Brain microvascular endothelial cell (primary cell): ENCODE measurements around the gene HOXA6.

Experiments used
- DNase-seq: peaks from one replicate; pipeline ENCODE4 v3.0.0-alpha.2; 2020
- H3K27ac ChIP-seq: fragments of 250-450 bp; sonication (Bioruptor Pico); 2 replicates; pipeline ENCODE4 v1.5.1; 2020; ENCODE audit warnings: mild to moderate bottlenecking, moderate library complexity
- H3K27me3 ChIP-seq: fragments of 250-450 bp; sonication (Bioruptor Pico); replicated peaks from 2 replicates; pipeline ENCODE4 v1.5.1; 2020; ENCODE audit warnings: mild to moderate bottlenecking
- H3K36me3 ChIP-seq: fragments of 250-450 bp; sonication (Bioruptor Pico); replicated peaks from 2 replicates; pipeline ENCODE4 v1.5.1; 2020; ENCODE audit warnings: mild to moderate bottlenecking
- H3K4me3 ChIP-seq: 2 replicates; pipeline ENCODE4 v1.5.1; 2011; ENCODE audit warnings: low read depth, mild to moderate bottlenecking, control low read depth, low read length, moderate library complexity
- in situ Hi-C: cut with HindIII; loops from 2 replicates; pipeline ENCODE4 v1.10.0; 2017; ENCODE audit warnings: low sequenced_read_pairs, low pct_ligation_motif_present
- TF ChIP-seq, protein P1 (sequence below): IDR thresholded peaks from 2 replicates; pipeline ENCODE4 v1.5.1; 2011; ENCODE audit warnings: low read depth, mild to moderate bottlenecking, moderate library complexity, low read length, control low read depth, inconsistent platforms; ENCODE audit errors: missing control alignments

Gene HOXA6

DNA sequence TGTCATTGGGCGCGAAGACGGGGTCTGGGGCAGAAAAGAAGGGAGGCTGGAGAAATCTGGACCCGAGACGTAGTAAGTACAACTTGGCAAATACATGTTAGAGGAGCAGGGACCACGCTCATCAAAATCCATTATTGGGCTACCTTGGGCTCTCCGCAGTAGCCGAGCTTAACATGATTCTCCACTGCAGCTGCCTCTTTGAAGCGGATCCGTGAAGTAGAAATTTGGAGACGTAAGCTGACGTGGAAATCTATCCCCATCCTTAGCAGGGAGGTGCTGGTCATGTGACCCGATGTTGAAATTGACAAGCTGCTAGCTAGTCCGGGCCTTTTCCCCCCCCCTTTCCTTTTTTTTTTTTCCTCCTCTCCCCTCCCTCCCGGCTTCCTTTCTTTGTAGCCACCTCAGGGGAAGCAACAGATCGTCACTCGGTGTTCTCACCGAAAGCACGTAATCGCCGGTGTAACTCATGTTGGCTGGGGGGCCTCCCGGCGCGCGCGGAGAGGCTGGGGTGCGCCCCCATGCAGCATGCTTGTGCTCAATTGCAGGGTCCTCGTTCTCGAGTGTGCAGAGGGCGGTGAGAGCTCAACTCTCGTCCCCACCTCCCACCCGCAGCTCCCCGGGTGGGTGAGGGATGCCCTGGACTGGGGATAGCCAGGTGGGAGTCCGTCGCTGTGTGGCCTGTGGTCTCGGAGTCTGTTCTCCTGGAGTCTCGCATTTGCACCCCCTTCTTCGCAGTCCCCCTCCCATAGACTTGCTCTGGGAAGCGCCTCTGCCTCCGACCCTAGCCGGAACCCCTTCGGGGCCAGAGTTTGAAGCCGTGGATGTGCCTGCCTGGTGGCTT lies 37.7 kb upstream of the HOXA6 start, which contains the start of gene HOXA11:
HOXA11 (minus strand) TSS at position 220 of the 841 bp plus-strand sequence; CDS start at position 132, 88 bp downstream.
- no peak within 1 kb of the TSS for H3K27ac ChIP-seq
- no peaks in the 10 kb centered on the region for H3K36me3 ChIP-seq
- peaks cover 94% of the 10 kb centered on the region for H3K27me3 ChIP-seq
- in situ Hi-C loops, result no loop called here
- TF ChIP-seq, protein P1, sequence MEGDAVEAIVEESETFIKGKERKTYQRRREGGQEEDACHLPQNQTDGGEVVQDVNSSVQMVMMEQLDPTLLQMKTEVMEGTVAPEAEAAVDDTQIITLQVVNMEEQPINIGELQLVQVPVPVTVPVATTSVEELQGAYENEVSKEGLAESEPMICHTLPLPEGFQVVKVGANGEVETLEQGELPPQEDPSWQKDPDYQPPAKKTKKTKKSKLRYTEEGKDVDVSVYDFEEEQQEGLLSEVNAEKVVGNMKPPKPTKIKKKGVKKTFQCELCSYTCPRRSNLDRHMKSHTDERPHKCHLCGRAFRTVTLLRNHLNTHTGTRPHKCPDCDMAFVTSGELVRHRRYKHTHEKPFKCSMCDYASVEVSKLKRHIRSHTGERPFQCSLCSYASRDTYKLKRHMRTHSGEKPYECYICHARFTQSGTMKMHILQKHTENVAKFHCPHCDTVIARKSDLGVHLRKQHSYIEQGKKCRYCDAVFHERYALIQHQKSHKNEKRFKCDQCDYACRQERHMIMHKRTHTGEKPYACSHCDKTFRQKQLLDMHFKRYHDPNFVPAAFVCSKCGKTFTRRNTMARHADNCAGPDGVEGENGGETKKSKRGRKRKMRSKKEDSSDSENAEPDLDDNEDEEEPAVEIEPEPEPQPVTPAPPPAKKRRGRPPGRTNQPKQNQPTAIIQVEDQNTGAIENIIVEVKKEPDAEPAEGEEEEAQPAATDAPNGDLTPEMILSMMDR, result no peak
- no peak within 1 kb of the TSS for H3K4me3 ChIP-seq
- no peak for DNase-seq

DNA sequence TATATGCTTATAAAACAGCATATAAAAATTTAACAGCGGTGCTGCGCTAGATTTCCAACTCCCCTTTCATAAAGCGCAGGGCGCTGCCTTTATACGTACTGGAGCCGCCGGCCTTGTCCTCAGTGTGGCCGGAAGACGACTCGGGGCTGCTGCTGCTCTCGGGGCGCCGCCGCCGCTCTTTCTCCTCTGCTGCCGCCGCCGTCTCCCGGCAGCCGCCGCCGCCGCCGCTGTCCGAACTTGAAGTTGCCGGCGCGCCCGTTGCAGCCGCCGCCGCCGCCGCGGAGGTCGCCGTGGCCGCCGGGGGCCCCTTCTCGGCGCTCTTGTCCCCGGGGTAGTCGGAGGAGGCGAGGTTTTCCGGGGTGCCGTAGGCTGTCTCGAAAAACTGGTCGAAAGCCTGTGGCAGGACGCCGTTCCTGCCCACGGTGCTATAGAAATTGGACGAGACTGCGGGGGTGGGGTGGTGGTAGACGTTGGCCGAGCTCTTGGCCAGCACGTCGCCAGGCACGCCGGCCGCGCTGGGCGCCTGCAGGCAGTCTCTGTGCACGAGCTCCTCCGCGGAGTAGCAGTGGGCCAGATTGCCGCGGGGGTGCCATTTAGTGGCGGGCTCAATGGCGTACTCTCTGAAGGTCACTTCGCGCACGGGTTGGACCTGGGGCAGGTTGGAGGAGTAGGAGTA lies 36.9 kb upstream of the HOXA6 start:
- peaks cover 93% of the 10 kb centered on the region for H3K27me3 ChIP-seq
- no peaks in the 10 kb centered on the region for H3K36me3 ChIP-seq
- no peak overlapping the region for H3K27ac ChIP-seq
- in situ Hi-C loops, result no loop called here
- TF ChIP-seq, protein P1, result no peak
- no peak overlapping the region for H3K4me3 ChIP-seq
- no peak for DNase-seq

DNA sequence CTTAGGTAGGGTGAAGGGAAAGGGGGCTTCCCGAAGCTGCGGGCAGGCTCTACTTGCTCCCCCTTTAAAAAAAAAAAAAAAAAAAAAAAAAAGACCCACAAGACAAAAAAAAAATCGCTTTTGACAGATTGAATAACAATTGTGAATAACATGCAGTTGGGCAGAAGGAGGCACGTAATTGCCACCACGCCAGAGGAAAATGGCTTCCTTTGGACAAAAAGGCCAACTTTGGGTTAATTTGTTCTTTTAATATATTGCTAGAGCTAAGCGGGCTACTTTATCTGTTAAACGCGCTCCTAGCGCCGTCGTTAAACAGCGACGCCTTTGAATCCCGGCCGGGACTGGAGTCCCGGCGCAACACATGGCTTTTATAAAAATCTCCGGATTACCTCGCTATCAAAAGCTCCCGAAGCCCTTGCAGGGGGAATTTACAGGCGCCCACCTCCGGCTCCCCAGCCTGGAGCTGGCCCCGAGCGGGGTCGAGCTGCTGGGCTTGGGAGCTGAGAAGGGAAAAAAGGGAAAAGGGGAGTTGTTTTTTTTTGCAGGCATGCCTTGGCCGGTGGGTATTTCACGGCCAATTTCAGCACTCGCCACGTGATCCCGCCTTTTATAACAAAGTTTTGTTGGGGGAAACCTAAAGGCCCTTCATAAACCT lies 36.2 kb upstream of the HOXA6 start:
- Histone ChIP-seq H3K36me3 (no peaks in the 10 kb centered on the region), H3K4me3 (no peak overlapping the region), H3K27ac (no peak overlapping the region), H3K27me3 (peaks cover 91% of the 10 kb centered on the region)
- TF ChIP-seq, protein P1, result no peak
- in situ Hi-C loops, result no loop called here
- no peak for DNase-seq

DNA sequence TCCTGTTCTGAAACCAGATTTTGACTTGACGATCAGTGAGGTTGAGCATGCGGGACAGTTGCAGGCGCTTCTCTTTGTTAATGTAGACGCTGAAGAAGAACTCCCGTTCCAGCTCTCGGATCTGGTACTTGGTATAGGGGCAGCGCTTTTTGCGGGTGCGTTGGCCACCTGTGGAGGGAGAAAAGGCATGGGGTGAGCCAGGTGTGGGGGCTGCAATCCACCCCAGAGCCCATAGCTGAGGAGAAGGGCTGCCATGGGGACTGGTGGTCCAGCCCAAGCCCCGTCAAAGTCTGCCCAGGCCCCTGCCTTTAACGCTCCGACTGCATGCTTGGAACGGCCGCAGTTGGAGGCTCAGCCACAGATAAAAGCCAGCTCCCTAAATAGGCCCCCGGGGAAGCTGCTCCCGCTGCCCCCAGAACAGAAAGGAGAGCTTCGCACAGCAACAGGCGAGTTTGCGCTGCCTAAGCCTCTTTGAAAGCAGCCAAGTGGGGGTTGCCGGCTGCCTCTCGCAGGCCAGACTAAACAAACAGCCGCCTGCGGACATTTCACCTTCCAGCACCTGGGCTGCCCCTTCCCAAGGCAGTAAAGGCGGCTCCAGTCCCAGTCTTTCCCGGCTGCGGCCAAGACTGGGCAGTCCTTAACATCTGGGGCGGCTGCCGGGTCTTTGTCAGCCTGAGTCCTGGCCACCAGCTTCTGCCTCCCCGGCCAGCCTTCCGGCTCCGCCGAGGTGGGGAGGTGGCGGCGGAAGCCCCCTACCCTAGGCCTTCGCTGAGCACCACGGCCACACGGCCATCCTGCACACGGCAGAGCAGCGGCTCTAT lies 35.5 kb upstream of the HOXA6 start:
- TF ChIP-seq, protein P1, result no peak
- in situ Hi-C loops, result no loop called here
- DNase-seq, result no peak
- peaks cover 90% of the 10 kb centered on the region for H3K27me3 ChIP-seq
- H3K27ac ChIP-seq, result no peak overlapping the region
- H3K4me3 ChIP-seq, result no peak overlapping the region
- H3K36me3 ChIP-seq, result no peaks in the 10 kb centered on the region

DNA sequence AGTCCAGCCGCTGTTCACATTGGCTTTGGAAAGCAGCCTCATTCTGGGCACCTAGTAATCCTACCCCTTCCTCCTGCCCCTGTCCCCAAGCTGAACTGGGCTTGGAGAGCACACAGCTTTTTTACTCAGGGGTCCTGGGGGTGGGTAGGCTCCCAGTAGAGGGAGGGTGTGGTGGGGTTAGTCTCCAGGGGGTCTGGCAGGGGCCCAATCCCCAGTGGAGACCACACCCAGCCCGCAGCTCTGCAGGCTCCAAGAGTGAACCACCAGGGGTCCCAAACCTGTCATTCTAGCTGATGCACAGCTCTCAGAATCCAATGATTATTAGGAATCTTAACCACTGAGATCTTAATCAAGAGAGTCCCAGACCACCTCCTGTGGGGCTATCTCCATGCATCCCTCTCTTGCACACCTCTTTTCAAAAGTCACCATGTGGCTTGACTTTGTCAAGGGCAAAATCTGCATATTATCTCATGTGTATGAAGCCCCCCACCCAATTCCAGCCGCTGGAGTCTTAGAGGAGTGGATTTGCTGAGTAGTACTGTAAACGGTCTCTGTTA lies 34.8 kb upstream of the HOXA6 start:
- TF ChIP-seq, protein P1, result no peak
- in situ Hi-C loops, result no loop called here
- no peaks in the 10 kb centered on the region for H3K36me3 ChIP-seq
- DNase-seq, result no peak
- peaks cover 90% of the 10 kb centered on the region for H3K27me3 ChIP-seq
- H3K27ac ChIP-seq, result no peak overlapping the region
- no peak overlapping the region for H3K4me3 ChIP-seq
